GM19351 (cell line): ENCODE results near the gene MKRN2.
"Not testable (repeated sequence)": the region's sequence is repeated elsewhere in the genome, so short reads cannot be mapped to it uniquely, and the experiment has no call there.

ENCODE experiments used
- ATAC-seq: cut with Tn5 transposase; IDR thresholded peaks from one replicate; pipeline ENCODE4 v1.9.1; 2021; ENCODE audit warnings: mild to moderate bottlenecking, moderate library complexity; ENCODE audit not compliant: unreplicated experiment

Gene MKRN2

DNA sequence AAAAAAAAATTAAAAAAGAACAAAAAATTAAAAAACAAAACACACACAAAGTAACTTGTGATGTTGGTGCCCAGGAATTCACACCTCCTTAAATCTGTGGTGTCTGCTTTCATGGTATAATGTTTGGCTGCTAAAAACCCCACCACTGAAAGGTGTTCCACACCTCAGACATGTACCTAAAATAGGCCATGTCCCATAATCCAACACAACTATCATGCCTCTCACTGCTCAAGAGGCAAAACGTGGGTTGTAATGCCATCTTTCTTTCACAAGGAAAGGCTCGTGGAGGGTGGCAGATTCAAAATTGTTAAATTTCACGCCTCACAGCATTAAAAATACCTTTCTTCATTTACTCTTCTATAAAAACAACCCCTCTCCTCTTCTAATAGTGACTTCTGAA is 29.5 kb downstream of the MKRN2 start:
- peak; percentile 11 for ATAC-seq

DNA sequence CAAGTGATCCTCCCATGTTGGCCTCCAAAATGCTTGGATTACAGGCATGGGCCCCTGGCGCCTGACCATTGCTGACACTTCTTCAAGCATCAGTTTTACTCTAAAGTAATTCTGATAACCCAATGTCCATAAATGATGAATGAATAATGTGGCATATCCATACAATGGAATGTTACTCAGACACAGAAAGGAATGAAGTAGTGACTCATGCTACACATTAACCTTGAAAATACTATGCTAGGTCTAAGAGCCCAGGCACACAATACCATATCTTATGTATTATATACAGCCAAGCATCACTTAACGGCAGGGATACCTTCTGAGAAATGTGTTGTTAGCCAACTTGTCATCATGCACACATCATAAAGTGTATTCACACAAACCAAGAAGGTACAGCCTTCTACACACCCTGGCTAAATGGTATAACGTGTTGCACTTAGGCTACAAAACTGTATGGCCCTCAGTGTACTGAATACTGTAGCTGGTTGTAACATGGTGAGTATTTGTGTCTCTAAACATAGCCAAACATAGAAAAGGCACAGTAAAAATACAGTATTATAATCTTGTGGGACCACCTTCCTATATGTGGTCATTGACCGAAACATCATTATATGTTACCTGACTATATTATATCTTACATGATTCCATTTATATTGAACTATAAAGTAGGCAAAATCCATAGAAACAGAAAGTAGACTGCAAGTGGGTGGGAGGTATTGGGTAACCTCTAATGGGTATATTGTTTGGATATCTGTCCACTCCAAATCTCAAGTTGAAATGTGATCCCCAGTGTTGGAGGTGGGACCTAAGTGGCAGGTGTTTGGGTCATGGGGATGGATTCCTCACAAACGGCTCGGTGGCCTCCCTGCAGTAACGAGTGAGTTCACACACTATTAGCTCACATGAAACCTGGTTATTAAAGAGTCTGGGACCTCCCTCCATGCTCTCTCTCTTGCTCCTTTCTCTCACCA is 31.4 kb downstream of the MKRN2 start:
- no peak for ATAC-seq

DNA sequence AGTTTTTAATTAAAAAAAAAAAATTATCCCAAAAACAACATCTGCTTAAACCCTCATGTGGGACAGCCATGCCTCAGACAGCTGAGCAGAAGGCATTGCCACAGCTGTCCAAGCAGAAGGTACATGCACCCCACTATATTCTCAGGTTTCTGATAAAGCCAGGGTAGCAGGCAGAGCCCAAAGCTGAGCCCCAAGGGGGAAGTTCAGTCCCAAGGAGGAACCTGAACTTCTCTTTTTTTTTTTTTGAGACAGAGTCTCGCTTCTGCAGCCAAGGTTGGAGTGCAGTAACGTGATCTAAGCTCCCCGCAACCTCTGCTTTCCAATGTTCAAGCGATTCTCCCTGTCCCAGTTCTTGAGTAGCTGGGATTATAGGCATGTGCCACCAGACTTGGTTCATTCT is 33.2 kb downstream of the MKRN2 start:
- ATAC-seq: no peak

DNA sequence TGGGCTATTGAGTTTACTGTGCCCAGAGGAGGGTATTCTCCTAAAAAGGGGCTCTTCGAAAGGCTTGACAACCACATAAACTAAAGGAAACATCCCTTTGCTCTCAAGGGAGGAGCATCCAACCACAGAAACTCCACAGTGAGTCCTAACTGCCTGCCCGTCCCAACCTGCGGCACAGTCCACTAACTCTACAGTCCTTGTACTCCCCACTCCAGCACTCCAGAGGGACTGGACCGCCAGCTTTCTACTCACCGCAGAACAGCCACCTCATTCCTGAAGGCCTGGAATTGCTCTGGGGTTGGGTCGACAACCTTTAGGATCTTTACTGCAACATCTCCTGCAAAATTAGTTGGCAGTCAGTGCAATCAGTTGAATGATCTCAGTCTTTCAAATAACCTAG is 34.6 kb downstream of the MKRN2 start:
- ATAC-seq: no peak

DNA sequence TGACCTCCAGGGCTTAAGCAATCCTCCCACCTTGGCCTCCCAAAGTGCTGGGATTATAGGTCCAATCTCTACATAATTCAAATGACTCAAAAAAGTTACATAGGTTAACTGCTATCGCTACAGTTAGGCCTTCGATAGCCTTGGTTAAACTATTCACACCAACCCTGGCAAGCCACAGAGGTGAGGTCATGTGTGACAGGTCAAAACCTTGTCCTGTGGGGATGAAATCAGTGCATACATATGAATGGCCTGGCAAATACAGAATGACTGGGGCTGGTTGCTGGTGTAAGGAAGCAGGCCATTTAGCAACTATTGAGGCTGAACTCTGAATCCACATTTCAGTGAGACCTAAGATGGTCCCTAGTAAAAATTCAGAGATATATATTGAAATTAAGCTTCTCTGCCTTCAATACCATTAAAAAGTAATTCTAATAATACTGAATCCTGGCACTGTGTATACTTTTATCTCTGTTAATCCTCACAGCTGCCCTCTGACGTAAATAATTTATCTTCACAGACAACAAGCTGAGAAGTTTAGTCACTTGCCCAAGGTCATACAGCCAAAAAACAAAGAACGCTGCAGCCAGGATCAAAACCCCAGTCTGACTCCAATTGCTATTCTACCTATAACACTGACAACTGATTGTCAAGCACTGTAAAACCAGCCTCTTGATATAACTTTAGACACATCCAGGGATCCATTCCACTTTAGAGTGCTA is 35.3 kb downstream of the MKRN2 start:
- ATAC-seq: no peak

DNA sequence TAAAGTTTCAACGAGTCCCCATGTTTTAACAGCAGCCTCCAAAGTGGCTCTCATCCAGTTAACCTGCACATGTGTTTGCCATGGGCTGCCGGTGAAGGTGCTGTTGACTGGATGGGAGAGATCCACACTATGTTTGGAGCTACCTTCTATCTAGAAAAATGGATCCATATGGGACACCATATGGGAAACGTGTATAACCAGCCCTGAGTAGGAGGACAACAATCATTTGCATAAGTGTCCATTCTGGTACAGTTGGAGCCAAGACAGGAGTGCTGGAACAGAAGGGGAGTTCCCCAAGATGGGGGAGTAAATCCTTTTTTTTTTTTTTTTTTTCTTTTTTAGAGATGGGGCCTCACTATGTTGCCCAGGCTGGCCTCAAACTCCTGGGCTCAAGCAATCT is 36.6 kb downstream of the MKRN2 start:
- no peak for ATAC-seq

DNA sequence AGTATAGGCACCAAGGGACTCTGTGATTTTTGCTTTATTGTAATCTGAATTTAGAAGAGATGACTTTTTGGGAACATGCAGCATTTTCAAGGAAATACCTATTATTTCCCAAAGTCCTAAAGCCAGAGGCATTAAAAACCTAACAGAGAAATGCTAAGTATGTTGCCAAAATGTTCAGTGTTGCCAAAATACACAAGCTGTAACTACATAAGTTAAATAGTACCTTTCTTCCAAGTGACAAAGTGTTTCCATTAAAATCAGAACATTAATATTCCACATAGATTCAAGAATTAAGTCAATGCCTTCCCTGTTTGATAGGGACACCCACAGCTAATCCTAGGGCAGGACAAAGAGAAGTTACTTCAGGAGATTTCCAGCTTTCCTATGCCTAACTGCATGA is 42.0 kb downstream of the MKRN2 start:
- no peak for ATAC-seq

DNA sequence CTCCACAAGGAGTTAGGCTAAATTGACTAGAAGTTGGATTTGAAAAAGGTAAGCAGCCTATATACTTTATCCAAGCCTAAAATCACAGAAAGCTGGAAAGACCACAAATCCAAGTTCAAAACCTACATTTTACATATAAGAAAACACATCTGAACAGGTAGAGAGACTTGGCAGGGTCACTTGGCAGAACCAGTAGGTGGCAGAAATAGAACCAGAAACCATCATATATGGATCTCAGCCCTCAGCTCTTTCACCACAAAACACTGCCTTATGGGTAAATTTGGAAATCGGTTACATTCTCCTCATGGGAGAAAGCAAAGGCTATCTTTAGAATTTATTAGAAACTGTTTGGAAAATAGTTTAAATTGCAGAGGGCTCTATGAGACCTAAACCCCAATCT is 44.2 kb downstream of the MKRN2 start:
- no peak for ATAC-seq

DNA sequence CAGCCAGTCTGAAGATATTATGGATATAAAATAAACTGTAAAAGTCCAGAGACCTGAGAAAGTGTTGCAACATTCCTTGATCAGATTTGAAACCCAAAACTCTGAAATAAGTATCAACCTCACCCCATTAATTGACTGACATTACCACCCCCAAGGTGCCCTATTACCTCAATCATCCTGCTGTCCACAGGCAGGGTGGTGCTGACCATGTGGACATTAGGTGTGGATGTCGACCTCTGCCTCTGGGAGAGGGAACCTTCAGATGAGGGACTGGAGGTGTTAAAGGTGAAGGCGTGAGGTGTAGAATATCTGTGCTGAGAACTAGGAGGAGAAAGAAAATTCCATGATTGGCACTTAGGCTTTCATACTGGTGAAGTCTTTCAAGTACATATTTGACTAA is 47.1 kb downstream of the MKRN2 start:
- no peak for ATAC-seq

DNA sequence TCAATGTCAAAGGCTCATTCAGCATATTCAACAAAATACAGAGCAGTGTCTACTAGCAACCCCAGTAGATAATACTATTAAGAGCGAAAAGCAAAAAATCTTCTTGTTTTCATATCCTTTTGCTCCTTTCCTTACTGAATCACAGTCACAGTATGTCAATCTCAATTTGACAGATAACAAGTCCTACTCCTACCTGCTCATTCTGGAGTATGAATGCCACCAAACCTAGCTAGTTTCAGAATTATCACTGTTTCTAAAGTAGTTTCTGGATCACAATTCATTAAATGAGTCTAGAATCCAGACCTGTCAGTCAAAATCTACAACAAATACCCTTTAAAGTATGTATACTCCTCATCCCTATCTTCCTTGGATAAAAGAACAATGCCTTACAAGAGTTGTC is 51.5 kb downstream of the MKRN2 start:
- no peak for ATAC-seq

DNA sequence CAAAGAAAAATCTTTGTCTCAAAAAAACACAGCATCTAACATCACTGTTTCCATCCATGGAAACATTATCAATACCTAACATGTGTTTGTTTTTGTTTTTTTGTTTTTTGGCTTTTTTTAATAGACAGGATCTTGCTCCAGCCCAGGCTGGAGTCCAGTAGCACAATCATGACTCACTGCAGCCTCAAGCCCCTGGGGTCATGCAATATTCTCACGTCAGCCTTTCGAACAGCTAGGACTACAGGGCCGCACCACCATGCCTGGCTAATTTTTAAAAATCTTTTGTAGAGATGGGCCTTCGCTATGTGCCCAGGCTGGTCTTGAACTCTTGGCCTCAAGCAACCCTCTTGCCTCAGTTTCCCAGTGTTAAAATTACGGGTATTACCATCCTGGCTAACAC is 54.2 kb downstream of the MKRN2 start:
- ATAC-seq: no peak

DNA sequence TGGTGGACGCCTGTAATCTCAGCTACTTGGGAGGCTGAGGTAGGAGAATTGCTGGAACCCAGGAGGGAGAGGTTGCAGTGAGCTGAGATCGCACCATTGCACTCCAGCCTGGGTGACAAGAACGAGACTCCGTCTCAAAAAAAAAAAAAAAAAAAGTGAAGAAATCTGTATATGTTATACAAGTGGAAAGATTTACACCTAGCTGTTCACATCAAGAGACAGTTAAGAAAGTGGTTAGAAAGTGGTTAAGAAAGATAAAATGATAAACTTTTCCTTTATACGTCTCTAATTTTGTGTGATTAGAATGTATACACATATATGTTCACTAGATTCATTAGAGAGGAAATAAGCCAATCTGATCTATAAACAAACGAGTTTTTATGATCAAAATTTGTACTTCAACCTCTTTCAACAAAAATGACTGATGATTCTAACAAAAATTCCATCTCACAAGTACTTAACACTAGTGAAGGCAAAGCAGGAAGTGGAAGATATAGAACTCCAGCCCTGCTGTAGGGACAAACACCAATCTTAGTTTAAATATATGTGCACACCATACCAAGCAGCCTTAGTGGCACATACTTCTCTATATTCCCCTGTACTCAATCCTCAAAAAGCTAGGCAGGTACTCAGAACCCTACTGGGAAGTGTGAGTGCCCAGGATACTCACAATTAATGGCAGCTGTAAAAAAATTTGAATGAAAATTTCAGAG is 55.8 kb downstream of the MKRN2 start:
- no peak for ATAC-seq

DNA sequence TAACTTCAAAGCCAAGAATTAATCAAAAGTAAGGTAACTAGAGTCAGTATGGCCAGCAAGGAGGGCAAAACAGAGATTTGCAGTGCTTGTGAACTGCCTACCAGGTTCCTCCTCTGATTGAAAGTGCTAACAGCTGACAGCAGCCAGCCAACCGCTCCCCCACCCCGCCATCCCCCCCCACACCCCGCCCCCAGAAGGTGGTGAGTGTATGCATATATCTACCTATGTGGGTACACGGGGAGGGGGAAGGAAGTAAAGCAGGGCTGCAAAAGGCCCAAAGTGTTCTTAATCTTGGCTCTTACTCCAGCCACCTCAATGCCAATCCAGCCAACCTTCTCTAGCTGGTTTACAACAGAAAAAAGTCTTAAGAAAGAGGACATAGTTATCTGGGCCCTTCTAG is 56.4 kb downstream of the MKRN2 start:
- no peak for ATAC-seq

DNA sequence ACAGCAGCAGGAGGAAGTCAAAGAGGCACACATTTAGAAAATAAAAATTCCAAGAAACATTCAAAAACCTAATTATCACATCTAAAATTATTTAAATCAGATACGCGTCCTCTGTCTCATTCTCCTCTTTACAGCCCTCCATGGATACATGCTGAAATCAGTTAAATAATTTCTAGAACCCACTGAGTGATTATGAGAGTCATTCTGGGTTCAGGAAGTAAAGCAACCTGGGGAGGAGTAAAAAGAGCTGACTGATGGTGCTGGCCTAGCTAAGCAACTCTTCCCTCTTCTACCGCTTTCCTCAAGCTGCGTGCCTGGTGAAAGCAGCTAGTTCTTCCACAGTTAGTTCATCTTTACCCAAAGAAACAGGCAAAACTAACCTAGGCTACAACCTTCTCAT is 58.4 kb downstream of the MKRN2 start:
- no peak for ATAC-seq

DNA sequence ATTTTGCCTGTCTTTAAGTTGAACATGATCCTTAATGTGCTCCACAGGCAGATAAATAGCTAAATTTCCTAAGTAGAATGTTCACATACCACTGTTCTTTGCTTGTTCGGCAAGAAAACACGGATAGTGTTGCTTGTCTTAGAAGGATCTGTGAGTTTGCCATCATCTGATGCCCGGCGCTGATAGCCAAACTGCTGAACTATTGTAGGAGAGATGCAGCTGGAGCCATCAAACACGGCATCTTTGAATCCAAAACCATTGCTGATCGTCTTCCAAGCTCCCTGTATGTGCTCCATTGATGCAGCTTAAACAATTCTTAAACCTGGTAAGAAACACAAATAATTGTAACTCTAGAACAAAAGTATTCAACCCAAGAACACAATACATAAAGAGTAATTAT is 61.5 kb downstream of the MKRN2 start:
- ATAC-seq: no peak

DNA sequence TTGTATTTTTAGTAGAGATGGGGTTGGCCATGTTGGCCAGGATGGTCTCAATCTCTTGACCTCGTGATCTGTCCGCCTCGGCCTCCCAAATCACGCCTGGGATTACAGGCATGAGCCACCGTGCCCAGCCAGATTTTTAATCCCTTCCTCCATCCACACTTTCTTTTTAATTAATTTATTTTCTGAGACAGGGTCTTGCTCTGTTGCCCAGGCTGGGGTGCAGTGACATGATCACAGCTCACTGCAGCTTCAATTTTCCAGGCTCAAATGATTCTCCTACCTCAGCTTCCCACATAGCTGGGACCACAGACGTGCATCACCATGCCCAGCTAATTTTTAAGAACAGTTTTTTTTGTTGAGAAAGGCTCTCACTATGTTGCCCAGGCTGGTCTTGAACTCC is 63.4 kb downstream of the MKRN2 start:
- no peak for ATAC-seq

DNA sequence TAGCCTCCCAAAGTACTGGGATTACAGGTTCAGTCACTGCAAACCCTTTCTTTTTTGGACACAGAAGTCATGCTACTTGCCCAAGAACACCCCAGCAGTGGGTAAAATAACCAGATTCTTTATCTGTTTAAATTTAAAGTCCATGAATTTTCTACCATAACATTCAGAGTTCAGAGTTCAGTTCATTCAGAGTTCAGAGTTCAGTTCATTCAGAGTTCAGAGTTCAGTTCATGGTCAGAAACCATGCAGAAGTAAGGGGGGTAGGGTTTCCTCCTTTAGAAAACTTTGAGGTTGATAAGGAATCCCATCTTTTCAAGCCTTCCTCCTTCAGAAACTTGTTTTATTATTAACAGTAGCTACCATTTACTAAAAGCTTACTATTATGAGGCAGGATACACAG is 63.8 kb downstream of the MKRN2 start:
- no peak for ATAC-seq

DNA sequence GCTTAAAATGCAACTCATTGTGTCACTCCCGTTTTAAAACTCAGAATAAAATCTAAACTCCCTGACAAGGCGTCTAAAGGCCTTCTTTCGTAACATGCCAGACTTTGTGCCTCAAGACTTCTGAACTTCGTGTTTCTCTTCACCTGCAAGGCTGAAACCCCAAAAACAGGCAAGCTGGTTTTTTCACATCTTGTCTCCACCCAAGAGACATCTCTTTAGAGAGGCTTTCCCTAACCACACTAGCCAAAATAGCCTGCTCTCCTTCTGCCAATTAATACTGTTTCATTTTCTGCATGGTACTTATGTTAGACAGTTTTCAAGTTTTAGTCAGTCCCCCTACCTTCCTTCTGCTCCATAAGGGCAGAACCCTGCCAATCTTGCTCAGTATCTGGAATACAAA is 65.4 kb downstream of the MKRN2 start:
- ATAC-seq: no peak

DNA sequence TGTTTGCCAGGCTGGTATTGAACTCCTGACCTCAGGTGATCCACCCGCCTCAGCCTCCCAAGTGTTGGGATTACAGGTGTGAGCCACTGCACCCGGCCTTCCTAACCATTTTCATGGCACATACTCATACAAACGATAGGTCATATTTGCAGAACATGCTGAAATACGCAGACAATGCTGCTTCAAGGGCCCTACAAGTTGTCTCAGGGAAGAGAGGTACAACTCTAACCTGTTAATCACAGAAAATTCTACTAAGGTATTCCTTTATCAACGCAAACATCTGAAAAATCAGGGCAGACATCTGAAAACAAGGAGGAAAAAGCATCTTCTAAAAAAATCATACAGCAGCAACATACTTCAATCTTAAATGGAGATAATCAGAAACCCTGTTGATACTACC is 67.2 kb downstream of the MKRN2 start:
- ATAC-seq: no peak

DNA sequence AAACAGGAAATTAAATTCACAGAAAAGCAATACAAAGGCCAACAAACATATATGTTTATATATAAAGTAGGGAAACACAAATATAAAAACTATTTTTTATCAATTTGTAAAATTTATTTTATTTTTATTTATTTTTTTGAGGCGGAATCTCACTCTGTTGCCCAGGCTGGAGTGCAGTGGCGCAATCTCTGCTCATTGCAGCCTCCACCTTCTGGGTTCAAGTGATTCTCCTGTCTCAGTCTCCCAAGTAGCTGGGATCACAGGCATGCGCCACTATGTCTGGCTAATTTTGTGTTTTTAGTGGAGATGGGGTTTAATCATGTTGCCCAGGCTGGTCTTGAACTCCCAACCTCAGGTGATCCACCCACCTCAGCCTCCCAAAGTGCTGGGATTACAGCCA is 68.1 kb downstream of the MKRN2 start:
- ATAC-seq: not testable (repeated sequence)

DNA sequence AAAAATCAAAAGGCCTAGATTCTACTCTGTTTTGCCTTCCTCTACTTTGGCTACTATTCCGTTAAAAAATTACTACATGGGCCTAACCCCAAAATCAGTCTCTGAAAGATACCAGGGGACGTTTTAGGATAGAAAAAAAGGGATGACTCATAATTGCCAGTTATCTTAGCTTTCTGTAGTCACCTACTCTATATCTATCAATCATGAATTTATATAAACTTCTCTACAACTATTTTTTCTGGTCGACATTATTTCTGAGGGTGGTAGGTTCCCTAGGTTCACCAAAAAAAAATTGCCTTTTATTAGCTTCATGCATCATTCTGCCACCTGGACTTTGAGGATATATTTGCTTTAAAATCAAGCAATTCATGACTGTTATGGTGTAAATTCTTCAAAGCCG is 70.5 kb downstream of the MKRN2 start:
- ATAC-seq: no peak

DNA sequence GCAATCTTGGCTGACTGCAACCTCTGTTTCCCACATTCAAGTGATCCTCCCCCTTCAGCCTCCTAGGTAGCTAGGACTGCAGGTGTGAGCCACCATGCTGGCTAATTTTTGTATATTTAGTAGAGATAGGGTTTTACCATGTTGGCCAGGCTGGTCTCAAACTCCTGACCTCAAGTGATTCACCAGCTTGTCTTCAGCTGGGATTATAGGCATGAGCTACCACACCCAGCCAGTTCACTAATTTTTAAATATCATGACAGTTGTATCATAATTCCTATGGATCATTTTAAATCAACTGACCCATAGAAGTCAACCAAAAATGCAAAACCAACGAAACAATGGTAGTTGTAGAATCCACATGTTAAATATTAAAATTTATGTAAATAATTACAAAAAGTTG is 71.9 kb downstream of the MKRN2 start:
- ATAC-seq: no peak
